HG03159 (cell line): ENCODE measurements around the gene SSTR1.

Source experiments
- ATAC-seq: cut with Tn5 transposase; IDR thresholded peaks from one replicate; pipeline ENCODE4 v1.9.1; 2021; ENCODE audit warnings: mild to moderate bottlenecking, moderate library complexity; ENCODE audit not compliant: unreplicated experiment

SSTR1 gene

DNA sequence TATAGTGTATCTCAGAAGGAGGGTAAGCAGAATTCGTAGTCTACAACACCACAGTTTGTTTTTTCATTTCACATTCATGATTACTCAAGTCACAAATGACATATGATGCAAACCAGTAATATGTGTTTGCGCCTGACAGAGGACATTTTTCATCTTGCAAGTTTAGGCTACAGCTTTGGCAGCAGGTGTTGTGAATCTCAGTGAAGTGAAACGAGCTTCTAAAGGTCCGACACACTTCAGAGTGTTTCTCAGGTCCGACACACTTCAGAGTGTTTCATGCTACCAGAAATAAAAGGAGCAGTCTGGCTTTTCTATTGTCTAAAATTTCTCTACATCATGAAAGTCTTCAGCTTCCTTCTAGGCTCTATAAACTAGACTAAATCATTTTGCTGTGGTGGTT is 25.5 kb downstream of the SSTR1 start:
- no peak for ATAC-seq

DNA sequence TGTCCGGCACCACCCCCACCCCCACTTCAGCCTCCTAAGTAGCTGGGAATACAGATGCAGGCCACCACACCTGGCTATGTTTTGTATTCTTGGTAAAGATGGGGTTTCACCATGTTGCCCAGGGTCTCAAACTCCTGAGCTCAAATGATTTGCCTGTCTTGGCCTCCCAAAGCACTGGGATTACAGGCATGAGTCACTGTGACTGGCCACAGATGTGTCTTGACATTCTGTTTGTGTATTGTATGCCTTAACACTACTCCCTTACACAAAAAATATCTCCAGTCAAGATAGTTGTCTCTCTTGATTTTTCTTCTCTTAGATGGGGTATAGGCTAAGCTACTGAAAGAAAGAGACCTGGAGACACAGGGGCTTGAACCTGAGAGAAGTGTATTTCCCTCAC is 30.6 kb downstream of the SSTR1 start:
- ATAC-seq, result no peak

DNA sequence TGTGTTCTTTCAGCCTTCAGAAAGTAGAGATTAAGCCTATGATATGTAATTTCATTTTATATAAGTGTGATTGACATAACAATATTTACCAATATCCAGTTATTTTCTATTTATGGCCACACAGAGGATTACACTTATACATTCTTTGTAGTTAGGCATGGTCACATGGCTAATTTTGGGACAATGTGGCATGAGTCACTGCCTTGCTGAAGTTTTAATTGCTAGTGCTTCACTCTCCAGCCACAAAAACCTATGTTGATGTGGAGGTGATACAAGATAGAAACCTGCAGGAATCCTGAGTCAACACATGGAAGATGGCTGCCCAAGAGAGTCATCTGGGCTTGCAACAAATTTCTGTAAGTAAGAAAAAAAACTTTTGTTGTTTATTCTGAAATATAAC is 31.2 kb downstream of the SSTR1 start:
- no peak for ATAC-seq

DNA sequence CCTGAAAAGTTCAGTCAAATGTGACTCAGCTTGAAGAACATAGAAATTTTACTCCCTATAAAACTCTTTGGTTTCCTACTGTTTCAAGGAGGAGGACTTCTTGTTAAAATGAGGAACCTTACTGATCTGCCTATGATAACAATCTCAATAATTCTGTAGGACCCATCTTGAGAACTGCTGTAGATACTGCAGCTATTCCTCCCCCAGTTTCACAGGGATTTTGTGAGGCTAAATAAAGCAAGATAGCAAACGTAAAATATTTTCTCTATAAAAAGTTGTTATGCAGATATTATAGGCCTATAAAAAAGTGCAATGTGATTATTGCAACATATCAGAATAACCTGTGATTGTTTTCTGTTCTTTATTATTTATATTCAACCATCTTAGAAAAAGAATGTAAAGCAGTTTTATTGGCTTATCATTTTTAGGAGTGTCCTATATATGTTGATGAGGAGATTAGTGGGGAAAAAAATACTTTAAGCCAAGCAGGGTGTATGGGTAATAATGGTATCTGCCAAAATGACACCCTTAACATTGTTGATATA is 36.1 kb downstream of the SSTR1 start:
- no peak for ATAC-seq

DNA sequence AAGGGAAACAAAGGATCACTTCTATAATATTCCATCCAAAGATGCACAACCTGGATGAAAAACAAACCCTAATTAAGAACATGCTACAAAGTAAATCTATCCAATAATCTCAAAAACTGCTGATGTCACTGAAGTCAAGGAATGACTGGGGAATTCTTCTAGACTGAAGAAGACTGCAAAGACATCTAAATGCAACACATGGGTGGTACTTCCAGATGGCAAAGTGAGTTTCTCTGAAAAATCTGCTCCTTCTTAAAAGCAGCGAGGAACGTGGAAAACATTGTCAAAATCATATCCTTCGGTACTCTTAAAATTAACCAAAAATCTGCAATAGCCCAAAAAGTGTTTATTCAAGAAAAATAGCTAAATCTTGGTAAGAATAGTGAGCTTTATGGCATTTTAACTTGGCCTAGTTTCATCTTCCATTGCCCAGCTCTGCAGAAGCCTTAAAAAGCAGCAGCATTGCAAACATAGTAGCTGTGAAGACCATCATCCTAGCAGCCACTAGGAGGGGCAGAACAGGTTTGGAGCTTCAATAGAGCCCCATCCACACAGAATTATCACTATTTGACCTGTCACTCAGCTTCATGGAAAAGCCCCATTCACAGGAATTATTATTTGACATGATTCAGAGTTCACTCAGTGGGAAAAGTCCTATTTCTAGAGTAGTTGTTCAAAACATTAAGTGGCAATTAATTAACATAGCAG is 40.8 kb downstream of the SSTR1 start:
- no peak for ATAC-seq

DNA sequence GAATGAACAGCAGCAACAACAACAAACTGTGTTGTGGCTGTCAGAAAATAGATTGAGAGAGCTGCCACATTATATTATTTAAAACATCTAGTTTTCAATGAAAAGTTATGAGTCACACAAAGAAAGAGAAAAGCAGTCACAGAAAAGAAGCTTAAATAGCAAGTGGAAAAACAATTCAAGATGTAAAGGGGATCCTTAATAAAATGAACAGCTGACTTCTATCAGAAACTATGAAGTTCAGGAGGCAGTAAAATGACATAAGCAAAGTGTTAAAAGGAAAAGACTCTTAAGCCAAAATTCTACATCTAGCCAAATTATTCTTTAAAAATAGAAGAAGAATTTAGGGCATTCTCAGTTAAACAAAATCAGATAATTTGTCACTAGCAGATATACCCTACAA is 42.6 kb downstream of the SSTR1 start:
- ATAC-seq, result no peak

DNA sequence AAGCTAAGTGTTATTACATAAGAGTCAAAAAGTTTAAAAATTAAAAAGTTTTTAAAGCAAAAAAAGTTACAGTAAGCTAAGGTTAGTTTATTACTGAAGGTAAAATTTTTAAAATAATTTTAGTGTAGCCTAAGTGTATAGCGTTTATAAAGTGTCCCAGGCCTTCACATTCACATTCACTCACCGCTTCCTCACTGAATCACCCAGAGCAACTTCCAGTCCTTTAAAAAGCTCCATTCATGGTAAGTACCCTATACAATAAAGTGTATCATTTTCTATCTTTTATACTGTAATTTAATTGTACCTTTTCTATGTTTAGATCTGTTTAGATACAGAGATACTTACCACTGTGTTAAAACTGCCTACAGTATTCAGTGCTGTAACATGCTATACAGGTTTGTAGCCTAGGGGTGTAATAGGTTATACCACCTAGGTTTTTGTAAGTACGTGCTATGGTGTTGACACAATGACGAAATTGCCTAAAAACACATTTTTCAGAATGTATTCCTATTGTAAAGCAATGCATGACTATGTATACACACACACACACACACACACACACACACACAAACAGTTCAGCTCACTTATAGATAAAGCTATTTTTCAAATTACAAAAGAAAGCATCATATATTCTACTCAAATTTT is 44.5 kb downstream of the SSTR1 start:
- ATAC-seq, result no peak

DNA sequence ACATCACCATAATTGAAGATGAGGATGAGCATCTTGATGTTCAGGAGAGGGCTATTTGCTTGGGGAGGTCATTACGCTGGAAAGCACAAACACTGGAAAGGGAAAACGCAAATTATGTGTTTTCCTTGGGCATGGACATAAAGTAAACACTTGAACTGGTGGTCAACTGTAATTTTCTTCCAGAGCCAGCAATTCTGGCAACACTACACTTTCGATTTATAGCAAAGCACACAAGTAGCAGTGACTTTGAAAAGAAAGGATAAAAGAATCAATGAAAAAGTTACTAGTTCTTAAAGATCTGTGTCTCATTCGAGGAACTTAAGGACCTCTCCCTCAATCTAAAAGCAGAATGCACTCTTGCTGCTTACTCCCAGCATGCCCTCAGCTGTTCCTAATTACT is 46.0 kb downstream of the SSTR1 start:
- no peak for ATAC-seq

DNA sequence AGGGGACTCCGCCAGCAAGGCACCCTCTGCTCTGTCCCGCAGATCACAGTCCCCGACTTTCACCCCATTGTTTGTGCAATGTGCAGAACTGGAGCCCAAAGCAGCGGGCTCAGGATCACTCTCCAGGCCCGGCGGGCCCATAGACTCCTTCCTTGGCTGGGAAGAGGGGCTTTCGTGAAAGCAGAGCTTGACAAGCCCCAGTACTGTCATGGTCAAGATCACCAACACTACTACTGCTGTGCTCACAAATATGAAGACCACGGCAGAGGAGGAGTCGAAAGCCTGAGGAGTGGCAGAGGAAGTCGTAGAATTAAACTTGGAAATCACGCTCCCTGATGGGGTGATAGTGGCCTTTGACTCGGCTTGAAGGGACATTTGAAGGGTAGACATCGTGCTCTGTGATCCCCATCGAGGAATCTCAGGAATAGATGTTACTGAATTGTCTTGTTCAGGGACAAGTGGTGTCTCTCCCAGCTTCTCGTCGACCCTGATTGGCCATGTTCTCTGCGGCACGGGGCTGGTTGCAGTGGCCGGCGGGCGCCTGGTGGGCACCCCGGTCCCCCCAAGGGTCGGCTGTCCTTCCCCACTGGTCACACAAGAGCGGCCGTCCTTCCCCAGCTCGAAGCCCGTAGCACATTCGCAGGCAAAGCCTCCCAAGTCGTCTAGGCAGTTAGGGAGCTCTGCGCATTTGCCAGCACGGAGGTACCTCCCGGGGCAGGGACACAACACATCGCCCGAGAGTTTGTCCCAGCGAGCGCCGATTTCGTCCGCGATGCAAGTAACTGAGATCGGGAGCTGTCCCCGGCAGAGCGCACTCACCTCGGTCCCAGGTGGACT is 47.1 kb downstream of the SSTR1 start:
- no peak for ATAC-seq

DNA sequence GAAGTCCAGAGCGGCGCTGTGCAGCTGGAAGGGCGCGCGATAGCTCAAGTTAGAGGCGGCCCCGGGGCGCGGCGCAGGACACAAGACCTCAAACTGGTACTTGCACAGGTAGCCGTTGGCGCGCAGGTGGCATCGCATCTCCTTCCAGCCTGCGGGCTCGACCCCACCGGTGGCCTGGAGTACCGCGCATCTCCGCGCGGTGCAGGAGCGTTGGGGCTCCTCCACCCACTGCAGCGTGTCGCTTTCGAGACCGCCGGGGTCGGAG is 47.6 kb downstream of the SSTR1 start:
- peak; percentile 37 for ATAC-seq

DNA sequence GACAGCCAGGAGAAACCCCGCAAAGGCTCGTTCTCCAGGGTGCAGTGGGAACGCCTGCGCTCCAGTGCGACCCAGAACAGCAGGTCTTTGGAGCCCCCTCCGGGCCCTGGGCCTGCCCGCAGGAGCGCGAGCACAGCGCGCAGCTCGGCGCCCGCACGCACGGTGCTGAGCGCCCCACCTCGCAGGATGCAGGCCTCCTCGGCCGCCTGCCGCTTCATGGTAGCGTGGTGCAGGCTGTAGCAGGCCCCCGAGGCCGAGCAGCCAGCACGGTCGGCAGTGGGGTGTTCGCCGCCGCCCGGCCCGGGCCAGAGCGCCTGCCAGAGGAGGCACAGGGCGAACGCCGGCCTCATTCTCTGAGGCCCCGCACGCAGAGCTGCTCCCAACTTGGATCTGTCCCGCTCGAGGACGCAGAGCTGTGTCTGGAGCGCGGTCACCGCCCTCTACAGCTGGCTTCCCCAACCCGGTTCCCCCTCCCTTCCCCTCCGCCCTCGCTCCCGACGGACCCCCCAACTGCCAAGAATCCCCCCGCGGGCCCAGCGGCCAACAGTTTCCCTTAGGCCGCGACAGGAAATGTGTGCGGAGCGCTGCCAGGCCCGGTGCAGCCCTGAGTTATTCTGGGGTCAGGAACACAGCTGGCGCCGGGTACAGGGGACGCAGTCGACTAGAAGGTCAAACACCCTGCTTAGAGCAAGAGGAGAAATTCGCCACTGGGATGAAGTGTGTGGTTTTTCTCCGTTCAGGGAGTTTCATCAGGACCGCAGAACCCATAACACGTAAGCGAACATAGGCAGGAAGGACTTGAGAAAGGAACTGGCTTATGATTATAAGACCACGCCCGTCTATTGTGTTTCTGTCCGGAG is 48.2 kb downstream of the SSTR1 start, which contains the start of gene CLEC14A:
Gene CLEC14A (minus strand): TSS at position 421 of the 860 bp plus-strand sequence. CDS start 71 bp downstream, at position 350.
- ATAC-seq, result peak; percentile 49

DNA sequence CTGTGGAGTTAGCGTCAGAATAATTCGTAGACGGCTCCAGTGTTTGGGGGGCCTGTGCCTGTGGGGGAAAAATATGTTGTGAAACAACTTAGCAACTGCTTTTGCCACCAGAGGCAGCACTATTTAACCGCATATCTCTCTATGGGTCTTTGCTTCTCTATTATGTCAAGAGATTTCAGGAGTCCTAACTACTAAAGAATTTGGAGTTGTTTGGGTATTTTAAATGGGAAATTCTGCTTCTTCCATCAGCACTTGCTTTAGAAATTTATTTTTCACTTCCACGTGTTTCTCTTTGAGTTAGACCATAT is 48.8 kb downstream of the SSTR1 start:
- ATAC-seq, result no peak

DNA sequence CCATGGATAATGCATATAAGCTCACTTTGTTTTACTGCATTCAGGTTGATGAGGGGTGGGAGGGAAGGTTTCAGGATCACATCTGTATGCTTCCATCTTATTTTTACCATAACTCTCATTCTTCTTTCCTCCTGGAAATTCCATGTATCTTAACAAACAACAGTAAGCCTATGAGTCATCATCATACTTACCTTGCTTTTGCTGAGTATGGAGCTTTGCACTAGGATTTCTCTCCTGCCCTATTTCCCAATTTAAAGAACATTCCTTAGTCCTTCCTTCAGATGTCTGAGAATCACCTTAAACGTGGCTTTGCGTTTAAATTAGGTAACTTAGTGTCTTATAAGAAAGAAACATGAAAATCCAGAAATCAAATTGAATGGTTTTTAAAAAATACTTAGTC is 49.8 kb downstream of the SSTR1 start:
- no peak for ATAC-seq

DNA sequence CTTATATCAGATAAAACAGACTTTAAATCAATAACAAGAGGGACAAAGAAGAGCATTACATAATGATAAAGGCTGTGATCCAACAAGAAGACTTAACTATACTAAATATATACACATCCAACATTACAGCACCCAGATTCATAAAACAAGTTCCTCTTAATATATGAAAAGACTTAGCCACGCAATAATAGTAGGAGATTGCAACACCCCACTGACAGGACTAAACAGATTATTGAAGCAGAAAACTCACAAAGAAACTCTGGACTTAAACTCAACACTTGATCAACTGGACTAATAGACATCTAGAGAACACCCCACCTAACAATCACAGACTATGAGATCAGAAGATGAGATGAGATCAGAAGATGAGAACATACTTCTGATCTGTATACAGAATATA is 53.9 kb downstream of the SSTR1 start:
- no peak for ATAC-seq
